ENCODE measurements around the gene PPP4C. TPM values are rescaled to one million over a fixed set of nuclear protein-coding genes. Genes with fewer than 3 reads are reported as not detected.
A peak's percentile ranks its signal among the peaks of the same experiment; 100 is the strongest.
"Not testable (repeated sequence)": the region's sequence is repeated elsewhere in the genome, so short reads cannot be mapped to it uniquely, and the experiment has no call there.

The PPP4C gene
- total RNA-seq, 3 donors from 2014 or later, result 71.7 to 109 (median 102) TPM

DNA sequence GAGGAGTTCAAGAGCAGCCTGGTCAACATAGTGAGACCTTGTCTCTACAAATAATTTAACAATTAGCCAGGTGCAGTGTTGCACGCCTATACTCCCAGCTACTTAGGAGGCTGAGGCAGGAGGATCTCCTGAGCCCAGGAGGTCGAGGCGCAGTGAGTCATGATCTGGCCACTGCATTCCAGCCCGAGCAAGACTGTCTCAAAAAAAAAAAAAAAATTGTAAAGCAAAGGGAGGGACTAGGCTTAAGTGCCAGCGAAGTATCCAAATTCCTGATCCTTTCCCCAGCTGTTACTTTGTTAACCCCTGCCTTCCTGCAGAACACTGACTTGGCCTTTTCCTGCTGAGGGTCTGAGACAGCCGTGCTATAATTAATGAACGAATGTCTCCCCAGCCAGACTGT is 34.9 kb downstream of the PPP4C start:
- H3K4me1 ChIP-seq (ENCODE audit: low read depth), result peaks cover 26% of the 10 kb centered on the region
- TF ChIP-seq CTCF (IDR thresholded peaks at IDR 0.05), result no peak
- DNase-seq (no peak), ATAC-seq (no peak)
- H3K36me3 ChIP-seq (ENCODE audit: low read depth), result peaks cover 5% of the 10 kb centered on the region
- no peak overlapping the region for H3K4me3 ChIP-seq
- intact Hi-C loops (cut with DNase I, micrococcal nuclease), result no loop called here
- H3K9me3 ChIP-seq, result no peaks in the 10 kb centered on the region

- Histone ChIP-seq H3K9me3 (no peaks in the 10 kb centered on the region), H3K4me3 (no peak overlapping the region), H3K4me1 (ENCODE audit: low read depth) (peaks cover 44% of the 10 kb centered on the region), H3K36me3 (ENCODE audit: low read depth) (peaks cover 5% of the 10 kb centered on the region)
- peak; percentile 48 for TF ChIP-seq CTCF (IDR thresholded peaks at IDR 0.05)
- DNase-seq (peak; percentile 81 to 85 (median 84)), ATAC-seq (peak; percentile 67)
- intact Hi-C loops (cut with DNase I, micrococcal nuclease), result no loop called here
Measured at GRCh38 chr16:30112197-30113030, 36.6 kb downstream of the PPP4C start.

DNA sequence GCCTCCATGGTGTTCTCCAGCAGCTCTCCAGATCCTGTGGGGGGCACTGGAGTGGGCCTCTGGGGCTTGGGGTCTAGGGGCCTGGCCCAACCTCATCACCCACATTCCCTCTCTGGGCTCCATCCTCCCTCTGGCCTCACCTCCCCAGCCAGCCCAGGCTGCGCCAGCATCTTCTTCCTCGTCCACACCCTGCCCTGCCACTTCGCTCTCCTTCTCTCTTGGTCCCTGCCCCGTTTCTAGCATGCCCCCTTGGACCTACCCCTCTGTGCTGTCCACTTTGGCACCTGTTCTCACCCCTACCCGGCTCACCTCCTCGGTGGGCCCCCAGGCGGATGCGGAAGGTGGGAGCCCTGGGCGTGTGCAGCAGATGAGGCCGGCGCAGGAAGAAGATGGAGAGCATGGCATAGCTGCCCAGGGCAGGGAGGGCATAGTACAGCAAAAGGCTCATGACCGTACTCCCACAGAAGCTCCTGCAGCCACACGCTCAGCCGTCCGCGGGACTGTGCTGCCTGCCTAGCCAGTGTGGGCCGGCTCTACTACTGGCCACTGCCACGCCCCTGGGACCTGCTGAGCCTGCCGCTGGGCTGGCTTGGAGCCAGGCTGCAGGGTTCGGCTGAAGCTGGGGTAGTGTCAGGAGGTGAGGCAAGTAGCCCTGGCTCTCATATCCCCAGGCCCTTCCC is 37.4 kb downstream of the PPP4C start, which contains the start of gene GDPD3:
GDPD3 (minus strand) TSS at position 507 of the 680 bp plus-strand sequence; CDS start at position 448, 59 bp downstream.
- Histone ChIP-seq H3K36me3 (ENCODE audit: low read depth) (peaks cover under 1% of the 10 kb centered on the region), H3K9me3 (no peaks in the 10 kb centered on the region), H3K4me1 (ENCODE audit: low read depth) (peaks cover 50% of the 10 kb centered on the region), H3K4me3 (no peak within 1 kb of the TSS)
- TF ChIP-seq CTCF (IDR thresholded peaks at IDR 0.05), result no peak
- intact Hi-C loops (cut with DNase I, micrococcal nuclease), result no loop called here
- DNase-seq (peak; percentile 84 to 92 (median 92)), ATAC-seq (peak; percentile 71)

GRCh38 chr16:30113711-30114333 is 38.0 kb downstream of the PPP4C start:
- Histone ChIP-seq H3K9me3 (no peaks in the 10 kb centered on the region), H3K4me3 (no peak overlapping the region), H3K4me1 (ENCODE audit: low read depth) (peaks cover 55% of the 10 kb centered on the region), H3K36me3 (ENCODE audit: low read depth) (no peaks in the 10 kb centered on the region)
- no peak for TF ChIP-seq CTCF (IDR thresholded peaks at IDR 0.05)
- ATAC-seq (no peak), DNase-seq (peak in 2 of 3 donors; percentile 35 to 45)
- intact Hi-C loops (cut with DNase I, micrococcal nuclease), result no loop called here

DNA sequence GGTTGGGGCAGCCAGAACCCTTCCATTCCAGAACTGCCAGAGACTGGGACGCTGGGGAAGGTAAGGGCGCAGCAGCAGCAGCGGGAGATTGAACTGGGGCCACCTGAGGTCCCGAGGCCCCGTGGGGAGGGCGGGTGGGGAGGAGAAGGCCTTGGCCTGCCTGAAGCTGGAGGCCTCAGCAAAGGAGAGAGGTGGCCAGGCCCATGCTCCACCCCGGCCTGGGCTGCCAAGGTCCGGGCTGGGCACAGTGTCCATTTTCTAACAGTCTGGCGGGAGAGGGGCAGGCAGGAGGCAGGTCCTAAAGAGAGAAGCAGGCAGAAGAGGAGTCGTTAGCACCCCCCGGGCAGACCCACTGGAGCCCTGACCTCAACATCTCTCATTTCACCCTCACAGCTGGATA is 38.6 kb downstream of the PPP4C start:
- Histone ChIP-seq H3K36me3 (ENCODE audit: low read depth) (no peaks in the 10 kb centered on the region), H3K9me3 (no peaks in the 10 kb centered on the region), H3K4me3 (no peak overlapping the region), H3K4me1 (ENCODE audit: low read depth) (peaks cover 61% of the 10 kb centered on the region)
- intact Hi-C loops (cut with DNase I, micrococcal nuclease), result no loop called here
- ATAC-seq (no peak), DNase-seq (peak in 2 of 3 donors; percentile 21 to 44)
- no peak for TF ChIP-seq CTCF (IDR thresholded peaks at IDR 0.05)

- intact Hi-C loops (cut with DNase I, micrococcal nuclease); H3K4me3 ChIP-seq; ATAC-seq; H3K9me3 ChIP-seq; H3K36me3 ChIP-seq (ENCODE audit: low read depth); DNase-seq: not testable (repeated sequence)
- peaks cover 65% of the 10 kb centered on the region for H3K4me1 ChIP-seq (ENCODE audit: low read depth)
Measured at GRCh38 chr16:30114833-30115232, 39.0 kb downstream of the PPP4C start.

Measured in mucosa of descending colon (tissue), 3 donors.